ENCODE data around the gene NFIB.

NFIB gene

GRCh38 chr9:14072850-14073249, 241.1 kb downstream of the NFIB start:
- no peak for DNase-seq (ENCODE audit: low read depth)

- no peak for DNase-seq (ENCODE audit: low read depth)
These were observed 242.5 kb downstream of the NFIB start for GRCh38 chr9:14071484-14071883.

- DNase-seq (ENCODE audit: low read depth) = no peak
These were observed 245.3 kb downstream of the NFIB start for GRCh38 chr9:14068690-14069089.

GRCh38 chr9:14066831-14067230, 247.1 kb downstream of the NFIB start:
- DNase-seq (ENCODE audit: low read depth) = no peak

GRCh38 chr9:14066032-14066431, 247.9 kb downstream of the NFIB start:
- no peak for DNase-seq (ENCODE audit: low read depth)

- DNase-seq (ENCODE audit: low read depth) = no peak
These were observed 249.0 kb downstream of the NFIB start for GRCh38 chr9:14064940-14065339.

GRCh38 chr9:14063756-14064155, 250.2 kb downstream of the NFIB start:
- no peak for DNase-seq (ENCODE audit: low read depth)

GRCh38 chr9:14062586-14063221, 251.2 kb downstream of the NFIB start:
- no peak for DNase-seq (ENCODE audit: low read depth)

GRCh38 chr9:14061936-14062585, 251.9 kb downstream of the NFIB start:
- DNase-seq (ENCODE audit: low read depth) = no peak

- DNase-seq (ENCODE audit: low read depth) = no peak
These were observed 255.6 kb downstream of the NFIB start for GRCh38 chr9:14058325-14058688.

- no peak for DNase-seq (ENCODE audit: low read depth)
These were observed 256.3 kb downstream of the NFIB start for GRCh38 chr9:14057368-14058324.

GRCh38 chr9:14056316-14056861, 257.6 kb downstream of the NFIB start:
- DNase-seq (ENCODE audit: low read depth) = no peak

- DNase-seq (ENCODE audit: low read depth) = no peak
These were observed 259.8 kb downstream of the NFIB start for GRCh38 chr9:14054096-14054495.

- DNase-seq (ENCODE audit: low read depth) = no peak
These were observed 261.6 kb downstream of the NFIB start for GRCh38 chr9:14052359-14052758.

GRCh38 chr9:14051419-14051818, 262.5 kb downstream of the NFIB start:
- no peak for DNase-seq (ENCODE audit: low read depth)

GRCh38 chr9:14043483-14043882, 270.5 kb downstream of the NFIB start:
- DNase-seq (ENCODE audit: low read depth) = no peak

- no peak for DNase-seq (ENCODE audit: low read depth)
These were observed 276.6 kb downstream of the NFIB start for GRCh38 chr9:14037331-14037730.

GRCh38 chr9:14033067-14033466, 280.9 kb downstream of the NFIB start:
- no peak for DNase-seq (ENCODE audit: low read depth)

Measured in stimulated activated CD8-positive, alpha-beta memory T cell treated with anti-CD3 and anti-CD28 coated beads, Interleukin-12 subunit alpha, Interleukin-12 subunit beta, amount 100 ng/mL, for 1 hour (primary cell).